ENCODE results near the gene EXD3. TPM values are rescaled to one million over a fixed set of nuclear protein-coding genes. Genes with fewer than 3 reads are reported as not detected.

The EXD3 gene
- total and polyA plus RNA-seq, 2 of the 13 experiments (the other 11 are each of a cell fraction or from before 2014, with no cell fraction given) = 2.7 to 4.8 TPM

DNA sequence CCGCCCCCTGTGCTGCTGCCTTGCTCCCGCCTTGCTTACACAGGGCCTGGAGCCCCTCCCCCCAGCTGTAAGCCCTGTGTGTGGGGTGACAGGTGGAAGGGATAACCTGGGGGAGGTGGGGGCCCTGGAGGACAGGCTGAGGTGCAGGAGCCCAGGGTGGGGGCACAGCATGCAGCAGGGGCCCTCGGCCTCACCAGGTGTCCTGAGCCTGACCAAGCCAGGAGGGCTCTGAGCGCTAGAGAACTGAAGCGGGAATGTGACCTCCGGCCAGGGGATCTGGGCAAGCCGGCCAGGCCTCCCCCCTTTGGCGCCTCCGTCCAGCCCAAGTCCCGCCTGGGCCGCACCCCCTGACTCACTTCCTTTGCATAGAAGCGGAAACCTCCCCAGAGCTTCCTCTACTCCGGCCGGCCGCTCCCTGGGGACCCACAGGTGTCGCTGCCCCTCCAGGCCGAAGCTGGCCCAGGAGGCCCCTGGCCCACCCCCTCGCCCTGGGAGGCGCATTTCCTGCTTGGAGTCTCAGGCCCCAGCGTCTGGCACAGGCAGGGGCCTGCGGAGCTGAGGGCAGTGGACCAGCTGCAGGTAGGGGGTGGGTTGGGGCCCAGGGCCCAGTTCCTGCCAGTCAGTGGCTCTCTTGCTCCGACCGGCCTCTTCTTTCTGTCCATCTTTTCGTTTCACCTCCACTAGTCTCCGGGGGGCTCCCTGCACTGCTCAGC lies 145.5 kb downstream of the EXD3 start, which contains the start of gene TOR4A (continued):
- TF ChIP-seq RXRB (CRISPR knock-in tag; IDR thresholded peaks at IDR 0.05; ENCODE audit: borderline replicate concordance) = peak; percentile 69; the same call in 1 of the 2 replicates
- peak; percentile 96 for TF ChIP-seq SAP130 (CRISPR knock-in tag; IDR thresholded peaks at IDR 0.05; ENCODE audit: low read depth)
- TF ChIP-seq, protein P1, sequence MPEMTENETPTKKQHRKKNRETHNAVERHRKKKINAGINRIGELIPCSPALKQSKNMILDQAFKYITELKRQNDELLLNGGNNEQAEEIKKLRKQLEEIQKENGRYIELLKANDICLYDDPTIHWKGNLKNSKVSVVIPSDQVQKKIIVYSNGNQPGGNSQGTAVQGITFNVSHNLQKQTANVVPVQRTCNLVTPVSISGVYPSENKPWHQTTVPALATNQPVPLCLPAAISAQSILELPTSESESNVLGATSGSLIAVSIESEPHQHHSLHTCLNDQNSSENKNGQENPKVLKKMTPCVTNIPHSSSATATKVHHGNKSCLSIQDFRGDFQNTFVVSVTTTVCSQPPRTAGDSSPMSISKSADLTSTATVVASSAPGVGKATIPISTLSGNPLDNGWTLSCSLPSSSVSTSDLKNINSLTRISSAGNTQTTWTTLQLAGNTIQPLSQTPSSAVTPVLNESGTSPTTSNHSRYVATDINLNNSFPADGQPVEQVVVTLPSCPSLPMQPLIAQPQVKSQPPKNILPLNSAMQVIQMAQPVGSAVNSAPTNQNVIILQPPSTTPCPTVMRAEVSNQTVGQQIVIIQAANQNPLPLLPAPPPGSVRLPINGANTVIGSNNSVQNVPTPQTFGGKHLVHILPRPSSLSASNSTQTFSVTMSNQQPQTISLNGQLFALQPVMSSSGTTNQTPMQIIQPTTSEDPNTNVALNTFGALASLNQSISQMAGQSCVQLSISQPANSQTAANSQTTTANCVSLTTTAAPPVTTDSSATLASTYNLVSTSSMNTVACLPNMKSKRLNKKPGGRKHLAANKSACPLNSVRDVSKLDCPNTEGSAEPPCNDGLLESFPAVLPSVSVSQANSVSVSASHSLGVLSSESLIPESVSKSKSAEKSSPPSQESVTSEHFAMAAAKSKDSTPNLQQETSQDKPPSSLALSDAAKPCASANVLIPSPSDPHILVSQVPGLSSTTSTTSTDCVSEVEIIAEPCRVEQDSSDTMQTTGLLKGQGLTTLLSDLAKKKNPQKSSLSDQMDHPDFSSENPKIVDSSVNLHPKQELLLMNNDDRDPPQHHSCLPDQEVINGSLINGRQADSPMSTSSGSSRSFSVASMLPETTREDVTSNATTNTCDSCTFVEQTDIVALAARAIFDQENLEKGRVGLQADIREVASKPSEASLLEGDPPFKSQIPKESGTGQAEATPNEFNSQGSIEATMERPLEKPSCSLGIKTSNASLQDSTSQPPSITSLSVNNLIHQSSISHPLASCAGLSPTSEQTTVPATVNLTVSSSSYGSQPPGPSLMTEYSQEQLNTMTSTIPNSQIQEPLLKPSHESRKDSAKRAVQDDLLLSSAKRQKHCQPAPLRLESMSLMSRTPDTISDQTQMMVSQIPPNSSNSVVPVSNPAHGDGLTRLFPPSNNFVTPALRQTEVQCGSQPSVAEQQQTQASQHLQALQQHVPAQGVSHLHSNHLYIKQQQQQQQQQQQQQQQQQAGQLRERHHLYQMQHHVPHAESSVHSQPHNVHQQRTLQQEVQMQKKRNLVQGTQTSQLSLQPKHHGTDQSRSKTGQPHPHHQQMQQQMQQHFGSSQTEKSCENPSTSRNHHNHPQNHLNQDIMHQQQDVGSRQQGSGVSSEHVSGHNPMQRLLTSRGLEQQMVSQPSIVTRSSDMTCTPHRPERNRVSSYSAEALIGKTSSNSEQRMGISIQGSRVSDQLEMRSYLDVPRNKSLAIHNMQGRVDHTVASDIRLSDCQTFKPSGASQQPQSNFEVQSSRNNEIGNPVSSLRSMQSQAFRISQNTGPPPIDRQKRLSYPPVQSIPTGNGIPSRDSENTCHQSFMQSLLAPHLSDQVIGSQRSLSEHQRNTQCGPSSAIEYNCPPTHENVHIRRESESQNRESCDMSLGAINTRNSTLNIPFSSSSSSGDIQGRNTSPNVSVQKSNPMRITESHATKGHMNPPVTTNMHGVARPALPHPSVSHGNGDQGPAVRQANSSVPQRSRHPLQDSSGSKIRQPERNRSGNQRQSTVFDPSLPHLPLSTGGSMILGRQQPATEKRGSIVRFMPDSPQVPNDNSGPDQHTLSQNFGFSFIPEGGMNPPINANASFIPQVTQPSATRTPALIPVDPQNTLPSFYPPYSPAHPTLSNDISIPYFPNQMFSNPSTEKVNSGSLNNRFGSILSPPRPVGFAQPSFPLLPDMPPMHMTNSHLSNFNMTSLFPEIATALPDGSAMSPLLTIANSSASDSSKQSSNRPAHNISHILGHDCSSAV (CRISPR knock-in tag; IDR thresholded peaks at IDR 0.05; ENCODE audit: borderline replicate concordance) = no peak; the same call in 1 of the 2 replicates
- no peak; the same call in 1 of the 2 replicates for TF ChIP-seq ZSCAN12 (CRISPR knock-in tag; IDR thresholded peaks at IDR 0.05)
- TF ChIP-seq, protein P2, sequence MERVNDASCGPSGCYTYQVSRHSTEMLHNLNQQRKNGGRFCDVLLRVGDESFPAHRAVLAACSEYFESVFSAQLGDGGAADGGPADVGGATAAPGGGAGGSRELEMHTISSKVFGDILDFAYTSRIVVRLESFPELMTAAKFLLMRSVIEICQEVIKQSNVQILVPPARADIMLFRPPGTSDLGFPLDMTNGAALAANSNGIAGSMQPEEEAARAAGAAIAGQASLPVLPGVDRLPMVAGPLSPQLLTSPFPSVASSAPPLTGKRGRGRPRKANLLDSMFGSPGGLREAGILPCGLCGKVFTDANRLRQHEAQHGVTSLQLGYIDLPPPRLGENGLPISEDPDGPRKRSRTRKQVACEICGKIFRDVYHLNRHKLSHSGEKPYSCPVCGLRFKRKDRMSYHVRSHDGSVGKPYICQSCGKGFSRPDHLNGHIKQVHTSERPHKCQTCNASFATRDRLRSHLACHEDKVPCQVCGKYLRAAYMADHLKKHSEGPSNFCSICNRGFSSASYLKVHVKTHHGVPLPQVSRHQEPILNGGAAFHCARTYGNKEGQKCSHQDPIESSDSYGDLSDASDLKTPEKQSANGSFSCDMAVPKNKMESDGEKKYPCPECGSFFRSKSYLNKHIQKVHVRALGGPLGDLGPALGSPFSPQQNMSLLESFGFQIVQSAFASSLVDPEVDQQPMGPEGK (CRISPR knock-in tag; IDR thresholded peaks at IDR 0.05) = peak; percentile 94
- TF ChIP-seq ZNF556 (CRISPR knock-in tag; IDR thresholded peaks at IDR 0.05; ENCODE audit: borderline replicate concordance) = no peak; the same call in 1 of the 2 replicates
- no peak; the same call in 1 of the 2 replicates for TF ChIP-seq POGZ (CRISPR knock-in tag; IDR thresholded peaks at IDR 0.05)
- TF ChIP-seq CEBPG (CRISPR knock-in tag; IDR thresholded peaks at IDR 0.05) = no peak
- TF ChIP-seq, protein P3, sequence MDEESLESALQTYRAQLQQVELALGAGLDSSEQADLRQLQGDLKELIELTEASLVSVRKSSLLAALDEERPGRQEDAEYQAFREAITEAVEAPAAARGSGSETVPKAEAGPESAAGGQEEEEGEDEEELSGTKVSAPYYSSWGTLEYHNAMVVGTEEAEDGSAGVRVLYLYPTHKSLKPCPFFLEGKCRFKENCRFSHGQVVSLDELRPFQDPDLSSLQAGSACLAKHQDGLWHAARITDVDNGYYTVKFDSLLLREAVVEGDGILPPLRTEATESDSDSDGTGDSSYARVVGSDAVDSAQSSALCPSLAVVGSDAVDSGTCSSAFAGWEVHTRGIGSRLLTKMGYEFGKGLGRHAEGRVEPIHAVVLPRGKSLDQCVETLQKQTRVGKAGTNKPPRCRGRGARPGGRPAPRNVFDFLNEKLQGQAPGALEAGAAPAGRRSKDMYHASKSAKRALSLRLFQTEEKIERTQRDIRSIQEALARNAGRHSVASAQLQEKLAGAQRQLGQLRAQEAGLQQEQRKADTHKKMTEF (CRISPR knock-in tag; IDR thresholded peaks at IDR 0.05) = peak; percentile 86
- TF ChIP-seq, protein P4, sequence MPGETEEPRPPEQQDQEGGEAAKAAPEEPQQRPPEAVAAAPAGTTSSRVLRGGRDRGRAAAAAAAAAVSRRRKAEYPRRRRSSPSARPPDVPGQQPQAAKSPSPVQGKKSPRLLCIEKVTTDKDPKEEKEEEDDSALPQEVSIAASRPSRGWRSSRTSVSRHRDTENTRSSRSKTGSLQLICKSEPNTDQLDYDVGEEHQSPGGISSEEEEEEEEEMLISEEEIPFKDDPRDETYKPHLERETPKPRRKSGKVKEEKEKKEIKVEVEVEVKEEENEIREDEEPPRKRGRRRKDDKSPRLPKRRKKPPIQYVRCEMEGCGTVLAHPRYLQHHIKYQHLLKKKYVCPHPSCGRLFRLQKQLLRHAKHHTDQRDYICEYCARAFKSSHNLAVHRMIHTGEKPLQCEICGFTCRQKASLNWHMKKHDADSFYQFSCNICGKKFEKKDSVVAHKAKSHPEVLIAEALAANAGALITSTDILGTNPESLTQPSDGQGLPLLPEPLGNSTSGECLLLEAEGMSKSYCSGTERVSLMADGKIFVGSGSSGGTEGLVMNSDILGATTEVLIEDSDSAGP (CRISPR knock-in tag; IDR thresholded peaks at IDR 0.05; ENCODE audit: borderline replicate concordance) = peak; percentile 79; the same call in 1 of the 2 replicates
- TF ChIP-seq NCOA1 (CRISPR knock-in tag; IDR thresholded peaks at IDR 0.05) = no peak
- TF ChIP-seq STAT5B (CRISPR knock-in tag; IDR thresholded peaks at IDR 0.05) = 0 out of 2 replicates have a peak, but pooled peaks have one; percentile 48
- TF ChIP-seq HOXD1 (CRISPR knock-in tag; IDR thresholded peaks at IDR 0.05) = no peak
- TF ChIP-seq, protein P5, sequence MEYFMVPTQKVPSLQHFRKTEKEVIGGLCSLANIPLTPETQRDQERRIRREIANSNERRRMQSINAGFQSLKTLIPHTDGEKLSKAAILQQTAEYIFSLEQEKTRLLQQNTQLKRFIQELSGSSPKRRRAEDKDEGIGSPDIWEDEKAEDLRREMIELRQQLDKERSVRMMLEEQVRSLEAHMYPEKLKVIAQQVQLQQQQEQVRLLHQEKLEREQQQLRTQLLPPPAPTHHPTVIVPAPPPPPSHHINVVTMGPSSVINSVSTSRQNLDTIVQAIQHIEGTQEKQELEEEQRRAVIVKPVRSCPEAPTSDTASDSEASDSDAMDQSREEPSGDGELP (IDR thresholded peaks at IDR 0.05; ENCODE audit: borderline replicate concordance, low read depth) = peak; percentile 79
- TF ChIP-seq ZNF788 (CRISPR knock-in tag; IDR thresholded peaks at IDR 0.05; ENCODE audit: borderline replicate concordance) = peak; percentile 87; the same call in 1 of the 2 replicates
